GM12892 (cell line): ENCODE measurements around the gene TGFBI.

Experiments
- POLR2A ChIP-seq: IDR thresholded peaks from 2 replicates; pipeline ENCODE4 v1.6.1; 2011; ENCODE audit warnings: low read depth, low read length, control low read depth
- POLR2AphosphoS5 ChIP-seq: IDR thresholded peaks from 2 replicates; pipeline ENCODE4 v1.6.1; 2011; ENCODE audit warnings: low read depth, low read length, control low read depth
- TAF1 ChIP-seq: IDR thresholded peaks from 2 replicates; pipeline ENCODE4 v1.6.1; 2011; ENCODE audit warnings: low read depth, mild to moderate bottlenecking, control low read depth, low read length, borderline replicate concordance

- no peak for TF ChIP-seq POLR2A
- no peak for TF ChIP-seq TAF1
- no peak for TF ChIP-seq POLR2AphosphoS5
Measured at GRCh38 chr5:136064510-136064909, 35.7 kb downstream of the TGFBI start.
